H9 (cell line): Measurements from ENCODE around the gene LY6G5C. TPM values are rescaled to one million over a fixed set of nuclear protein-coding genes. Genes with fewer than 3 reads are reported as not detected.

Source experiments
- DNase-seq: peaks from one replicate; pipeline ENCODE4 v3.0.0-alpha.2; 2017
- H2AFZ ChIP-seq: one replicate; pipeline ENCODE4 v1.6.1; 2013; ENCODE audit warnings: mild to moderate bottlenecking, low read length, control low read depth, moderate library complexity
- H2AK5ac ChIP-seq: 2 replicates; pipeline ENCODE4 v1.6.1; 2013; ENCODE audit warnings: low read length, control low read depth, mixed read lengths; ENCODE audit not compliant: insufficient read length
- H2BK120ac ChIP-seq: one replicate; pipeline ENCODE4 v1.6.1; 2013; ENCODE audit warnings: low read depth, mild to moderate bottlenecking, low read length, control low read depth, inconsistent platforms; ENCODE audit not compliant: poor library complexity, severe bottlenecking
- H2BK12ac ChIP-seq: 2 replicates; pipeline ENCODE4 v1.6.1; 2013; ENCODE audit warnings: low read length, control low read depth, mixed read lengths, low read depth; ENCODE audit not compliant: insufficient read length
- H2BK15ac ChIP-seq: 2 replicates; pipeline ENCODE4 v1.6.1; 2013; ENCODE audit warnings: low read depth, low read length, control low read depth
- H2BK20ac ChIP-seq: one replicate; pipeline ENCODE4 v1.6.1; 2013; ENCODE audit warnings: low read depth, mild to moderate bottlenecking, low read length, control low read depth, inconsistent platforms; ENCODE audit not compliant: poor library complexity, severe bottlenecking
- H2BK5ac ChIP-seq: 2 replicates; pipeline ENCODE4 v1.6.1; 2013; ENCODE audit warnings: low read length, control low read depth, mixed read lengths; ENCODE audit not compliant: insufficient read length
- H3K14ac ChIP-seq: 2 replicates; pipeline ENCODE4 v1.6.1; 2013; ENCODE audit warnings: low read length, control low read depth; ENCODE audit not compliant: insufficient read depth
- H3K18ac ChIP-seq: 2 replicates; pipeline ENCODE4 v1.6.1; 2013; ENCODE audit warnings: low read depth, mild to moderate bottlenecking, mixed read lengths, low read length, control low read depth; ENCODE audit not compliant: insufficient read length
- H3K23ac ChIP-seq: 2 replicates; pipeline ENCODE4 v1.6.1; 2013; ENCODE audit warnings: low read length, control low read depth, mixed read lengths, low read depth; ENCODE audit not compliant: insufficient read length
- H3K23me2 ChIP-seq: 2 replicates; pipeline ENCODE4 v1.6.1; 2013; ENCODE audit warnings: low read depth, mild to moderate bottlenecking, mixed read lengths, low read length, control low read depth; ENCODE audit not compliant: insufficient read length, poor library complexity, severe bottlenecking
- H3K27ac ChIP-seq: 2 replicates; pipeline ENCODE4 v1.5.1; 2013; ENCODE audit warnings: low read length, control low read depth, mixed read lengths, low read depth; ENCODE audit not compliant: insufficient read length
- H3K27me3 ChIP-seq: 2 replicates; pipeline ENCODE4 v1.6.1; 2013; ENCODE audit warnings: low read length, control low read depth, inconsistent platforms; ENCODE audit not compliant: insufficient read depth
- H3K4ac ChIP-seq: 2 replicates; pipeline ENCODE4 v1.6.1; 2013; ENCODE audit warnings: low read depth, mild to moderate bottlenecking, control low read depth, inconsistent platforms, low read length, moderate library complexity
- H3K4me1 ChIP-seq: 2 replicates; pipeline ENCODE4 v1.6.1; 2013; ENCODE audit warnings: low read length, control low read depth, inconsistent platforms; ENCODE audit not compliant: insufficient read depth
- H3K4me2 ChIP-seq: 2 replicates; pipeline ENCODE4 v1.6.1; 2013; ENCODE audit warnings: low read length, control low read depth, mixed read lengths; ENCODE audit not compliant: insufficient read length, insufficient read depth
- H3K56ac ChIP-seq: 2 replicates; pipeline ENCODE4 v1.6.1; 2013; ENCODE audit warnings: low read depth, mild to moderate bottlenecking, mixed read lengths, low read length, control low read depth; ENCODE audit not compliant: insufficient read length
- H3K79me1 ChIP-seq: 2 replicates; pipeline ENCODE4 v1.6.1; 2013; ENCODE audit warnings: low read depth, mild to moderate bottlenecking, moderate library complexity, low read length, control low read depth, inconsistent platforms; ENCODE audit not compliant: insufficient read depth, poor library complexity, severe bottlenecking
- H3K79me2 ChIP-seq: 2 replicates; pipeline ENCODE4 v1.6.1; 2013; ENCODE audit warnings: low read length, control low read depth, inconsistent platforms; ENCODE audit not compliant: insufficient read depth
- H3K9ac ChIP-seq: 2 replicates; pipeline ENCODE4 v1.6.1; 2013; ENCODE audit warnings: low read length, control low read depth, mixed read lengths; ENCODE audit not compliant: insufficient read length; ENCODE audit errors: extremely low read depth
- H3K9me3 ChIP-seq: one replicate; pipeline ENCODE4 v1.6.1; 2013; ENCODE audit warnings: low read depth, low read length, inconsistent platforms; ENCODE audit not compliant: control insufficient read depth
- H3T11ph ChIP-seq: one replicate; pipeline ENCODE4 v1.6.1; 2013; ENCODE audit warnings: mild to moderate bottlenecking, low read length, control low read depth, inconsistent platforms
- H4K20me1 ChIP-seq: one replicate; pipeline ENCODE4 v1.6.1; 2013; ENCODE audit not compliant: control insufficient read depth, insufficient read length, insufficient read depth
- H4K5ac ChIP-seq: 2 replicates; pipeline ENCODE4 v1.6.1; 2013; ENCODE audit warnings: low read depth, mild to moderate bottlenecking, mixed read lengths, low read length, control low read depth; ENCODE audit not compliant: insufficient read length
- H4K8ac ChIP-seq: replicated peaks from 2 replicates; pipeline ENCODE4 v1.6.1; 2013; ENCODE audit warnings: low read length, control low read depth, mixed read lengths, low read depth; ENCODE audit not compliant: insufficient read length
- H4K91ac ChIP-seq: 2 replicates; pipeline ENCODE4 v1.6.1; 2013; ENCODE audit warnings: low read depth, mild to moderate bottlenecking, moderate library complexity, mixed read lengths, low read length, control low read depth; ENCODE audit not compliant: insufficient read length
- H3K27ac Mint-ChIP-seq, 3 experiments: 2 replicates in 2 of 3; 3 replicates in 1 of 3; pipeline ENCODE4 v1.8.0; 2020 to 2021; ENCODE audit warnings: mixed read lengths in 3 of 3, mild to moderate bottlenecking in 1 of 3, moderate library complexity in 1 of 3
- H3K27me3 Mint-ChIP-seq: 2 replicates; pipeline ENCODE4 v1.8.0; 2021; ENCODE audit warnings: low read depth, mild to moderate bottlenecking, moderate library complexity, mixed read lengths
- H3K36me3 Mint-ChIP-seq, 3 experiments: 2 replicates in 2 of 3; 3 replicates in 1 of 3; pipeline ENCODE4 v1.8.0; 2020 to 2021; ENCODE audit warnings: low read depth in 3 of 3, mixed read lengths in 3 of 3; ENCODE audit not compliant: insufficient read depth in 1 of 3
- H3K4me1 Mint-ChIP-seq, 2 experiments: 2 replicates each; pipeline ENCODE4 v1.8.0; 2020; ENCODE audit warnings: mixed read lengths in 2 of 2
- H3K4me3 Mint-ChIP-seq, 2 experiments: 2 replicates in 1 of 2; 3 replicates in 1 of 2; pipeline ENCODE4 v1.8.0; 2020 to 2021; ENCODE audit warnings: mild to moderate bottlenecking in 2 of 2, mixed read lengths in 2 of 2, moderate library complexity in 1 of 2
- H3K9me3 Mint-ChIP-seq, 2 experiments: 2 replicates in 1 of 2; 3 replicates in 1 of 2; pipeline ENCODE4 v1.8.0; 2020; ENCODE audit warnings: mild to moderate bottlenecking in 2 of 2, mixed read lengths in 2 of 2, moderate library complexity in 1 of 2
- CTCF ChIP-seq: fragments of 200-600 bp; sonication (generic); conservative IDR thresholded peaks from 3 replicates; pipeline ENCODE4 v1.8.0; 2021; ENCODE audit warnings: antibody characterized with exemption, mild to moderate bottlenecking
- WGBS: extraction: QIAGEN DNeasy Blood & Tissue Kit; methylation state at CpG from one replicate; pipeline ENCODE4 v1.1.7; 2013; ENCODE audit warnings: missing lambda C conversion rate, low lambda C conversion rate, mixed read lengths; ENCODE audit not compliant: insufficient read length; ENCODE audit errors: extremely low coverage; 5-methylcytosine and 5-hydroxymethylcytosine counted together
- total RNA-seq: library from RNA; stranded (reverse); gene quantifications from 2 replicates; pipeline ENCODE4 v1.2.1, GENCODE V29; 2021

Gene LY6G5C
- total RNA-seq, 1 experiment from 2014 or later = 2.2 TPM

GRCh38 chr6:31642798-31643570, 37.9 kb downstream of the LY6G5C start:
- H3K23me2 ChIP-seq = no peaks in the 10 kb centered on the region
- DNase-seq = no peak
- H3K27me3 Mint-ChIP-seq = no peaks in the 10 kb centered on the region
- no peaks in the 10 kb centered on the region for H4K20me1 ChIP-seq
- H3K79me1 ChIP-seq = no peaks in the 10 kb centered on the region
- no peak overlapping the region for H4K8ac ChIP-seq
- H3K4me3 Mint-ChIP-seq = no peak overlapping the region
- H3K9me3 Mint-ChIP-seq = no peaks in the 10 kb centered on the region
- no peak overlapping the region for H4K5ac ChIP-seq
- no peak overlapping the region for H3K23ac ChIP-seq
- H3K4ac ChIP-seq = no peak overlapping the region
- no peaks in the 10 kb centered on the region for H3K9me3 ChIP-seq
- no peak overlapping the region for H3T11ph ChIP-seq
- TF ChIP-seq CTCF = no peak
- H2BK12ac ChIP-seq = no peak overlapping the region
- H2BK15ac ChIP-seq = no peak overlapping the region
- no peak overlapping the region for H3K56ac ChIP-seq
- no peaks in the 10 kb centered on the region for H3K4me1 Mint-ChIP-seq
- no peaks in the 10 kb centered on the region for H3K79me2 ChIP-seq
- H3K36me3 Mint-ChIP-seq = peaks cover 48 to 88% (median 79%) of the 10 kb centered on the region in 3 experiments
- no peak overlapping the region for H2AFZ ChIP-seq
- no peak overlapping the region for H2BK5ac ChIP-seq
- H2BK20ac ChIP-seq = no peak overlapping the region
- H3K27me3 ChIP-seq = no peaks in the 10 kb centered on the region
- no peak overlapping the region for H2AK5ac ChIP-seq
- no peak overlapping the region for H3K27ac ChIP-seq
- no peak overlapping the region for H3K18ac ChIP-seq
- H3K27ac Mint-ChIP-seq = no peak overlapping the region
- no peaks in the 10 kb centered on the region for H3K4me1 ChIP-seq
- H4K91ac ChIP-seq = no peak overlapping the region
- H3K14ac ChIP-seq = no peak overlapping the region
- H3K9ac ChIP-seq = no peak overlapping the region
- no peak overlapping the region for H2BK120ac ChIP-seq
- H3K4me2 ChIP-seq = no peak overlapping the region
- WGBS = no CpG with 5 or more reads among the region's 6 CpGs
